Left hindlimb (tissue), 1 donor: ENCODE measurements around the gene SPIRE2.

Source experiments
- DNase-seq: peaks from one replicate; pipeline ENCODE4 v3.0.0-alpha.2; 2018

The SPIRE2 gene

DNA sequence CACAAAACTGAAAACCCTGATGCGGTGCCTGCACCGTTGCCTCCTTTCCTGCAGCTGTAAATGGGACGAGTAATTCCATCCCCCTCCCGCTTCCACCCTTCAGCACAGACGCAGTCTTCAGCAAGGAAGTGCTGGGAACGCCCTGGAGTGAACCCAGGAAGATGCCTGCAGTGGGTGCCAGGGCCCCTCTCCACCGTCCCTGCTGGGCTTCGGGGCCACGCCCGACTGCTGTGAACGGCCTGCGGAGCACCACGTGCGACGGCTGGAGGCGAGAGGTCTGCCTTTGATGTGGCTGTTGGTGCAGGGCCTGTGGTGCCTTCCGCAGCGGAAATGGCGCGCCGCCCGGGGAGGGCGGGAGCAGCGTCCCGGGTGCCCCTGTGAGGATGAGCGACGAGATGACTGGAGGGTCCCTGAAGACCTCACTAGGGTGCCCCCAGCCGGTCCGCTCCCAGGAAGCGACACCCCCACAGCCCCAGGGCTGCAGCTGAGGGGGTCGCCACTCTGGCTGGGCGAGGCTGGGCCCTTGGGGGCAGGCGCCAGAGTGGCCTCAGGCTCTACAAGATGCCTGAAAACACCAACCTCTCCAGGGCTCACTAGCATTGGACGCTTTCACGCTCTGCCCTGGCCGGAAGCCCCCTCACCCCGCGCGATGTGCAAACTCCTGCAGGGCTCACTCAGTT, 89.6 kb downstream of the SPIRE2 start:
- peak; percentile 75 for DNase-seq

DNA sequence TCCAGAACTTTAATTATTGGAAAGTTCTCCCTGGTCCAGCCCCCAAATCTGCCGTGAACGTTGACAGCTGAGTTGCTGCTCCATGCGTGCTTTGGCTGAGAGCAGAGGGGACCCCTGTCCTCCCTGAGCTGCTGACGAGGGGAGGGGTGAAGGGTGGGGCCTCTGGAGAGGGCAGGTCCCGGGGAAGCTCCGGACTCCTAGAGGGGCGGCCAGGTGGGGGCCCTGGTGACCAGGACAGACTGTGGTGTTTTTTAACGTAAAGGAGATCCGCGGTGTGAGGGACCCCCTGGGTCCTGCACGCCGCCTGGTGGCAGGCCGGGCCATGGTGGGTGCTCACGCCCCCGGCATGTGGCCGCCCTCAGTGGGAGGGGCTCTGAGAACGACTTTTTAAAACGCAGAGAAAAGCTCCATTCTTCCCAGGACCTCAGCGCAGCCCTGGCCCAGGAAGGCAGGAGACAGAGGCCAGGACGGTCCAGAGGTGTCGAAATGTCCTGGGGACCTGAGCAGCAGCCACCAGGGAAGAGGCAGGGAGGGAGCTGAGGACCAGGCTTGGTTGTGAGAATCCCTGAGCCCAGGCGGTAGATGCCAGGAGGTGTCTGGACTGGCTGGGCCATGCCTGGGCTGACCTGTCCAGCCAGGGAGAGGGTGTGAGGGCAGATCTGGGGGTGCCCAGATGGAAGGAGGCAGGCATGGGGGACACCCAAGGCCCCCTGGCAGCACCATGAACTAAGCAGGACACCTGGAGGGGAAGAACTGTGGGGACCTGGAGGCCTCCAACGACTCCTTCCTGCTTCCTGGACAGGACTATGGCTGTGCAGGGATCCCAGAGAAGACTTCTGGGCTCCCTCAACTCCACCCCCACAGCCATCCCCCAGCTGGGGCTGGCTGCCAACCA, 90.4 kb downstream of the SPIRE2 start, which contains the start of gene MC1R:
TSS of gene MC1R (plus strand) at position 410 of the 895 bp plus-strand sequence. CDS start at position 807, 397 bp downstream.
- DNase-seq = peak; percentile 48

DNA sequence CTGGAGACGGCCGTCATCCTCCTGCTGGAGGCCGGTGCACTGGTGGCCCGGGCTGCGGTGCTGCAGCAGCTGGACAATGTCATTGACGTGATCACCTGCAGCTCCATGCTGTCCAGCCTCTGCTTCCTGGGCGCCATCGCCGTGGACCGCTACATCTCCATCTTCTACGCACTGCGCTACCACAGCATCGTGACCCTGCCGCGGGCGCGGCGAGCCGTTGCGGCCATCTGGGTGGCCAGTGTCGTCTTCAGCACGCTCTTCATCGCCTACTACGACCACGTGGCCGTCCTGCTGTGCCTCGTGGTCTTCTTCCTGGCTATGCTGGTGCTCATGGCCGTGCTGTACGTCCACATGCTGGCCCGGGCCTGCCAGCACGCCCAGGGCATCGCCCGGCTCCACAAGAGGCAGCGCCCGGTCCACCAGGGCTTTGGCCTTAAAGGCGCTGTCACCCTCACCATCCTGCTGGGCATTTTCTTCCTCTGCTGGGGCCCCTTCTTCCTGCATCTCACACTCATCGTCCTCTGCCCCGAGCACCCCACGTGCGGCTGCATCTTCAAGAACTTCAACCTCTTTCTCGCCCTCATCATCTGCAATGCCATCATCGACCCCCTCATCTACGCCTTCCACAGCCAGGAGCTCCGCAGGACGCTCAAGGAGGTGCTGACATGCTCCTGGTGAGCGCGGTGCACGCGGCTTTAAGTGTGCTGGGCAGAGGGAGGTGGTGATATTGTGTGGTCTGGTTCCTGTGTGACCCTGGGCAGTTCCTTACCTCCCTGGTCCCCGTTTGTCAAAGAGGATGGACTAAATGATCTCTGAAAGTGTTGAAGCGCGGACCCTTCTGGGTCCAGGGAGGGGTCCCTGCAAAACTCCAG, 91.5 kb downstream of the SPIRE2 start:
- peak; percentile 39 for DNase-seq

DNA sequence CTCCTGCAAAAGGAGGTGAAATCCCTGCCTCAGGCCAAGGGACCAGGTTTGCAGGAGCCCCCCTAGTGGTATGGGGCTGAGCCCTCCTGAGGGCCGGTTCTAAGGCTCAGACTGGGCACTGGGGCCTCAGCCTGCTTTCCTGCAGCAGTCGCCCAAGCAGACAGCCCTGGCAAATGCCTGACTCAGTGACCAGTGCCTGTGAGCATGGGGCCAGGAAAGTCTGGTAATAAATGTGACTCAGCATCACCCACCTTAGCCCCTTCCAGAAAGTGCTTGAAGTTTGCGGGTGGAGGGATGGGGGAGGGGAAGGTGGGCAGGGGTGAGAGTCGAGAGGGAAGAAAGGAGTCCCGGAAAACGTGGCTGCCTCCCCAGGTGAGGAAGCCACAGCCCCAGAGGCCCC, 92.4 kb downstream of the SPIRE2 start:
- no peak for DNase-seq
